ENCODE data around the gene IFT172.

DNA sequence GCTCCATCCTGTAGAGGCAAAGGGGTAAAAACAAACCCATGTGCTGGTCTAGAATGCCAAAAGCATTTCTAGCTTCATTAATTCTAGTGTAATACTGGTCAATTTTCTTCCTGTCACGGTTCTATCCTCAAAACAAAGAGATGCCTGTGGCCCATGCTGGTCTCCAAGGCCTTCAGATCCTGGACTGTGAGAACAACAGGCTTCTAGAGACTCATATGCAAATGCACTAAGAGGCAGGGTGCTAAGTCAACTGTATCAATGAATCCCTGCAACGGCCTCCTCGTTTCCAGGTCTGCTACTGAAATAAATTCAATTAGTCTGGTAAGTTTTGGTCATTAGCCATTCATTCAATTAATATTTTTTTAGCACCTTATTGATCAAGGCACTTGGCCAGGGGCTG, 4.0 kb downstream of the IFT172 start:
- TF ChIP-seq ESRRA (IDR thresholded peaks at IDR 0.05; ENCODE audit: borderline replicate concordance, low read length): no peak
- TF ChIP-seq, protein P1, sequence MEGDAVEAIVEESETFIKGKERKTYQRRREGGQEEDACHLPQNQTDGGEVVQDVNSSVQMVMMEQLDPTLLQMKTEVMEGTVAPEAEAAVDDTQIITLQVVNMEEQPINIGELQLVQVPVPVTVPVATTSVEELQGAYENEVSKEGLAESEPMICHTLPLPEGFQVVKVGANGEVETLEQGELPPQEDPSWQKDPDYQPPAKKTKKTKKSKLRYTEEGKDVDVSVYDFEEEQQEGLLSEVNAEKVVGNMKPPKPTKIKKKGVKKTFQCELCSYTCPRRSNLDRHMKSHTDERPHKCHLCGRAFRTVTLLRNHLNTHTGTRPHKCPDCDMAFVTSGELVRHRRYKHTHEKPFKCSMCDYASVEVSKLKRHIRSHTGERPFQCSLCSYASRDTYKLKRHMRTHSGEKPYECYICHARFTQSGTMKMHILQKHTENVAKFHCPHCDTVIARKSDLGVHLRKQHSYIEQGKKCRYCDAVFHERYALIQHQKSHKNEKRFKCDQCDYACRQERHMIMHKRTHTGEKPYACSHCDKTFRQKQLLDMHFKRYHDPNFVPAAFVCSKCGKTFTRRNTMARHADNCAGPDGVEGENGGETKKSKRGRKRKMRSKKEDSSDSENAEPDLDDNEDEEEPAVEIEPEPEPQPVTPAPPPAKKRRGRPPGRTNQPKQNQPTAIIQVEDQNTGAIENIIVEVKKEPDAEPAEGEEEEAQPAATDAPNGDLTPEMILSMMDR (IDR thresholded peaks at IDR 0.05): no peak
- no peak for TF ChIP-seq EHMT2 (IDR thresholded peaks at IDR 0.05; ENCODE audit: low read depth)
- no peak for TF ChIP-seq RNF2 (IDR thresholded peaks at IDR 0.05; ENCODE audit: borderline replicate concordance, low read depth)
